GM19395 (cell line): ENCODE data around the gene MTR.
"Not testable (repeated sequence)": the region's sequence is repeated elsewhere in the genome, so short reads cannot be mapped to it uniquely, and the experiment has no call there.

ENCODE experiments used
- ATAC-seq: cut with Tn5 transposase; IDR thresholded peaks from one replicate; pipeline ENCODE4 v1.9.1; 2021; ENCODE audit warnings: mild to moderate bottlenecking, moderate library complexity; ENCODE audit not compliant: unreplicated experiment

Gene MTR

GRCh38 chr1:236893626-236894545 is 98.8 kb downstream of the MTR start:
- ATAC-seq: no peak

DNA sequence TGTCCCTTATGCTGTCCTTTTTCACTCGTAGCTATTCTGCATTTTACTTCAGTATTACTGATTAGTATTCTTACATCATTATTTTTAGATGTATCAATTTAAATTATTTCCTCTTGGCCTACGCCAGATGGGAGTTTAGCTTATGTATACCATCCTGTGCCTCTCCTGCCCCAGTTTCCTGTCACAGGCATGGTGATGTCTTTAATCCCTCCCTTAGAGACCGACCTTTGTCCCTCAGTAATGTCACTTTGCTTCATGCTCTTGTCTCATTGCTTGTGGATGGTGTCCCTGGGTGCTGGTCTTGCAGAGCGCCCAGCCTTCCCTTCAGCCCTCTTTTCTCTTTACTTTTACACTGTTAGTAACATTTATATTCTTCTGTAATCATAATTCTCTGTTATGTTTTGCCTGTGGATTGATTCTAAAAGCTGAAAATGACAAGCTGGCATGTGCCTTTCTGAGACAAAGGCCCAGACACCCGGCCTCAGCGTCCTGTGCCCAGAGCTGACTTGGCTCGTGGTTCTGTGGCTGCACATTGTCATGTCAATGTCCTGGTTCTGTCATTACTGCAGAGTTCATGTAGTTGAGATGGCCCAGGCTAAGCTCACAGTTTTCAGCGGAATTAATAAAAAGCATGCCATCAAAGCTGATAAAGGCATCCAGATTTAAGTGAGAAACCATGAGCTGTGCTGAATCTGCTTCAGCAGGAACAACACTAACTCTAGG is 100.7 kb downstream of the MTR start:
- no peak for ATAC-seq

DNA sequence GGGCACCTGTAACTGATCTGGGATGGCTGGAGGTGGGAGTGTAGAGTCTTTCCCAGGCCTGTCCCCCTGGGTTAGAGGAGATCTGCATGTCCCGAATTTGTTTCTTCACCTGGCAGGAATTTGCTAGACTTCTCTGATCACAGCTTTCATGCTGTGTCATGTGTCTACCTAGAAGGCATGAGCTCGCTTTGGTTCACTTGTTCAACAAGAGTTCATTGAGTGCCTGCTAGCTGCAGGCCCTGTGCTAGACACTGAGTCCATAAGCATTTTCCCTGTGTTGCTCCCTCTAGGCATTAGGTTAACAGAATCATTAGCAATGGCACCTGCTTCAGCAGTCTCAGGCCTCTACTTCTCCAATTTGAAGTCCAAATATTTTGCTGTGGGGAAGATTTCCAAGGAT is 101.6 kb downstream of the MTR start:
- no peak for ATAC-seq

DNA sequence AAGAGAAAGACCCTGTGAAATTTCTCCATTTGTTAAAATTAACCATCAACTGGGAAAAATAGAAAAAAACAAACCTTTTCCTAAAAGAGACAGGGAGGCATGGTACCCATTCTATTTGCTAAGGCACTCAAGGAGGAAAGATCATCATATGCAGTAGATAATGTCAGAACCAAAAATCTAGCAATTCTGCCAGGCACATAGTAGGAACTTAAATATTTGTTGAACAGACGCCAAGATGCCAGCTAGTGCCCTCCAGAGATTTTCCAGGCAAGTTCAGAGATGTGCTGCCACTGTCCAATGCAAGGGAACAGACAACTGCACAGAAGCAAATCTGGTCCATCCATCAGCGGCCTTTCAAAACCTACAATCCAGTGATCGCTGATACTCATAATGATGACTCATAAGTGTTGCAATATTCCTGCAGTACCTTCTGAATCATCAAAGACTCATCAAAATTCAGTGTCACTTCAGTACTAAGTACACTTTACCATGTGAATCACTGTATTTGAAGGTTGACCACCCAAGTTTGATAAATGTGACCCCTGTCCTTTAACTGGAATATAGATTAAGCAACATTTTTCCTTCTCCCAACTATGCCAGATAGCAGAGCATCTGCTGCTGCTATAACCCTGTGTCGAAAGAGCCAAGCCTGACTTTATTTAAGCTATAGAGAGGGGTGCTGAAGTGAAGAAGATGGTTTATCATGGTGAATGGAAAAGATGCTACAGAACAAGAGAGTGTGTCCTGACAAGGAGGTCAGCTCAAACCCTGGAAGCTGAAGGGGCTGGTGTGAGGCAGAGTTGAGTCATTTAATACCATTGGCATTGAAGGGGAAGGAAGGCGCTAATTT is 110.0 kb downstream of the MTR start:
- no peak for ATAC-seq

DNA sequence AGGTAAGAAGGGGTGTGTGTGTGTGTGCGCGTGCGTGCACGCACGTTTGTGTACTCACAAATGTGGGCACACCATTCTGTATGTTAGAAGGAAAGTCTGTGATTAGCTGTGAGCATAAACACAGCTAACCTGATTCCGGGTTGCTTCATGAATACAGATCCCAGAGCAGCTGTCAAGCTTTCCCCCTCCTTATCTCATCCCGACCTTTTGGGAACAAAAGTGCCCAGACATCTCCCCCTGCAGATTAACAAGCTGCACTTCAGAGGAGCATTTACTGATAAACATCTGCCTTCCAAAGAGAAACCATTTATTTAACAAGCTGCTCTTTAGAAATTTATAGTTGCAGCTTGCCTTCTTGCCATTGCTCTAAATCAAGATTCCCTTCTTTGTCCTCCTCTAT is 112.1 kb downstream of the MTR start:
- no peak for ATAC-seq

DNA sequence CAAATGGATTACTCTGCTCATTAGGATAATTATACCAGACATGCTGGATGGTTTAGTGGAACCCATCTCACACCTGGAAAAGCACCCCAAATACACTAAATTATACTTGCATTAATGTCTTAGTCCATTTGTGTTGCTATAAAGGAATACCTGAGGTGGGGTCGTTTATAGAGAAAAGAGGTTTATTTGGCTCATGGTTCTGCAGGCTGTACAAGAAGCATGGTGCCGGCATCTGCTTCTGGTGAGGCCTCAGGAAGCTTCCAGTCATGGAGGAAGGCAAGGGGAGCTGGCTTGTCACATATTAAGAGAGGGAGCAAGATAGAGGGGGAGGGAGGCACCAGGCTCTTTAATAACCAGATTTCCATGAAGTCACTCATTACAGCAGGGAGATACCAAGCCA is 113.6 kb downstream of the MTR start:
- no peak for ATAC-seq

DNA sequence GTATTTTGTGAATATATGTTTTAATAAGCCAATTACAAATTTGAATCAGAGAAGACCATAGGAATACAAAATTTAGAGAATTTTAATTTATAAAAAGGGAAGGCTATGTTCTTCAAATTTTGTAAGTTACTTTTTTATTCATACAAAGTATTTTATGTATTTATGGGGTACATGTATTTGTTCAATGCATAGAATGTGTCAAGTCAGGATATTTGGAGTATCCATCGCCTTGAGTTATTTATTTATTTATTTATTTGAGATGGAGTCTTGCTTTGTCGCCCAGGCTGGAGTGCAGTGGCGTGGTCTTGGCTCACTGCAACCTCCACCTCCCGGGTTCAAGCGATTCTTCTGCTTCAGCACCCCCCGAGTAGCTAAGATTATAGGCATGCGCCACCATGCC is 116.0 kb downstream of the MTR start:
- not testable (repeated sequence) for ATAC-seq

GRCh38 chr1:236913371-236914037 is 118.4 kb downstream of the MTR start:
- ATAC-seq: no peak

DNA sequence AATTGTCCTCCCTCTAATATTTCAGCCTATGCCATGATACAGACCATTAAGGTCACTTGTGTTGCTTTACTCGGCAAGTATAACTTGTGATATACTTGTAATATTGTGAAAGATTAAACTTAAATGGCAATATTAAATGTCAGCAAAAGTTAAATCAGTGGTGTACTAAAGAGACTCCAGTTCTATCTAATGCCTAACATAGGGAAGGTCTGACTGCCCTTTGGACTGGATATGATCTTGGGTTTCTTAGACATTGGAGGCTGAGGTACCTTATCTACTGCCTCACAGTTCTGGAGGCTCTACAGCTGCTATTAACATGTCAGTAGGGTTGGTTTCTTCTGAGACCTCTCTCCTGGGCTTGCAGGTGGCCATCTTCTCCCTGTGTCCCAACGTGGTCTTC is 119.3 kb downstream of the MTR start:
- no peak for ATAC-seq

GRCh38 chr1:236916131-236916800 is 121.2 kb downstream of the MTR start:
- ATAC-seq: no peak

GRCh38 chr1:236917448-236917847 is 122.4 kb downstream of the MTR start:
- ATAC-seq: no peak

DNA sequence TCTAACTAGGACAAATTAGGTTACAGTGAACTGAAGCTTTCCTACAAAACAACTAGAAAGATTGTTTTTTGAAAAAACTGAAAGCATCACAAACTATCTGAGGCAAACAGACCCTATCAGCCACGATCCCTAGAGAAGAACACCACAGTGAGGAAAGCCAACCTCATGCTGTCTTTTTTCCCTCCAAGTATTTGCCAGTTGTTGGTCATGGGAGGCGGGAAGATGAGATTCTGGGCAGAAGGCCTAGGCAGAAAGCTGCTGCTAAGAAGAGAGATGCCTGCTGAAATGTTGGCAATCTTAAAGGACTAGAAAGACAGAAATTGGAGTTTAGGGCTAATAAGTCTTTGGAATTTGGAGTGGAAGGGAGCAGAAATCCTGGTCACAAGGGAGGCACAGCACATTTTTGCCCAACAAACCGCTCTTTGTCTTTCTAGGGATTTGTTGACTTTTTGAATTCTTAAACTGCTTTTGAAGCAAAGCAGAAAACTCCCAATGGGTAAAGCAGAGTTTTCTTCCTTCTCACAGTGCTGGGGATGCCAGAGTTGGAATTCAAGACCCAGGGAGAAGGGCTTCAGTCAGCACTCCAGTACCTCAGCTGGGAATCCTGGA is 125.3 kb downstream of the MTR start:
- ATAC-seq: no peak

DNA sequence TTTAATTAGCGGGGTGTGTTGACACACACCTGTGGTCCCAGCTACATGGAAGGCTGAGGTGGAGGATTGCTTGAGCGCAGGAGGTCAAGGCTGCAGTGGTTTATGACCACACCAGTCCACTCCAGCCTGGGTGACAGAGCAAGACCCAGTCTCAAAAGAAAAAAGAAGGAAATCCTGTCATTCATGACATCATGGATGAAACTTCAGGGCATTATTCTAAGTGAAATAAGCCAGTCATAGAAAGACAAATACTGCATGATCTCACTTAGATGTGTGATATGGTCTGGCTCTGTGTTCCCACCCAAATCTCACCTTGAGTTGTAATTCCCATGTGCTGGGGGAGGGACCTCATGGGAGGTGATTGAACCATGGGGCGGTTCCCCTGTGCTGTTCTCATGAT is 126.5 kb downstream of the MTR start:
- ATAC-seq: no peak

DNA sequence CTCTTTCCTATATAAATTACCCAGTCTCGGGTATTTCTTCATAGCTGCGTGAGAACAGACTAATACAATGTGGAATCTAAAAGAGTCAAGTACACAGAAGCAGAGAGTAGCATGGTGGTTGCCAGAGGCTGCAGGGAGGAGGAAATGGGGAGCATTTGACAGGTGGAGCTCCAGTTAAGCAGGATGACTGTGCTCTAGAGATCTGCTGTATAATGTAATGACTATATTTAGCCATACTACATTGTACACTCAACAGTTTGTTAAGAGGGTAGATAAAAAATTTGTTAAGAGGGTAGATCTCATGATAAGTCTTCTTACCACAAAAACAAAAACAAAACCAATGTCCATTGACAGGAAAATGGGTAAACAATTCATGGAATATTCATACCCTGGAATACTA is 127.1 kb downstream of the MTR start:
- no peak for ATAC-seq

DNA sequence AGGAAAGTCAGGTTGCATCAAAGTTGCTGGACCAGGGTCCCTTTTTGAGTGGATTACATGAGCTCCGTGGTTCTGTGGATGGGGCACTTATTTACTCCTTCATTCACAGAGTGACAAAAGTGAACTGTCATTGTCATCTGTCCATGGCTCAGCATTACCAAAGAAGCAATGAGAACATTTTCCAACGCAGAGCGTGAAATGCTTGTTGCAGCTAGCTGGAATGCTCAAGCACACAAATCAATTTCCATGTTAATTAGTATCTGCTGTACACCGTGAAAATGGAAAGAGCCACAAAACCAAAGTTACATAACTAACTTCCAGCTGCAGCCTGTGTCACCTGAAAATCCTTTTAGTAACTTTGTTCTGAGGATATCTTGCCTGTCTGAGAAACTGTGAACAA is 130.3 kb downstream of the MTR start:
- ATAC-seq: no peak

- ATAC-seq: no peak
These were observed 135.4 kb downstream of the MTR start for GRCh38 chr1:236930503-236930902.

DNA sequence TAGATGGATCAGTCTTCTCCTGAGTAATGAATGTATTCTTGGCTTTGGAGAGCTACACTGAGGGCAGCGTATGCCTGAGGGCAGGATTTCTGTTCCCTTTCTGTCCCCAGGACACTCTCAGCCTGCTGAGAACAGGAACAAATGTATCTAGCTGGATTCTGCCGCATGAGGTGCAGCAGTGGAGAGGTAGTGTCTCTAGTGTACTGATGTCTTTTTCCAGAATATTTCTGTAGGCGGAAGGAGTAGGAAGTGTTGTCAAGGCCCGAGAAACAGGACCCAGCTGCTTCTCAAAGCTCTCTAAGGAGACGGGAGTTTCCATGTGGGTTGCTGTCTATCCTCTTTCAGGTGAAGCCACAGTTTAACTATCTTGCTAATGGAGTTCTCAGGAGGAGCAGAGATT is 143.7 kb downstream of the MTR start:
- ATAC-seq: no peak

- ATAC-seq: no peak
These were observed 147.3 kb downstream of the MTR start for GRCh38 chr1:236942431-236942830.

DNA sequence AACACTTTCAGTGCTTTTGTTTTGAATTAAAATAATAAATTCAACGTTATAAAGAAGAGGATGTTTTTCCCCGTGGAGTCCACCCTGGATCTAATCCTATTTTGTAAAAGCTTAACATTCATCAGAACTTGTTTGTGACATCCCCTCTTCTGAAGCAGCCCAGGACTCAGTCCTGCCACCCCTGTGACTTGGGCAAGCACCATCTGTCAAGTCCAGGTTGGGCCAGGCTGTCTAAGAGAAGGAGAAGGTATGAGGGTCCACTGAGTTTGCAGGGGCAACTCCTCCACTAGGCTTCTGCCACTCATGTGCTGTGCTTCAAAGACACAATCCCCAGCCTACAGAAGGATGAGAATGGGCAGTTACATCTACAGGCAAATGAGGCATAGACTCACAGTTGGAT is 149.5 kb downstream of the MTR start:
- no peak for ATAC-seq

DNA sequence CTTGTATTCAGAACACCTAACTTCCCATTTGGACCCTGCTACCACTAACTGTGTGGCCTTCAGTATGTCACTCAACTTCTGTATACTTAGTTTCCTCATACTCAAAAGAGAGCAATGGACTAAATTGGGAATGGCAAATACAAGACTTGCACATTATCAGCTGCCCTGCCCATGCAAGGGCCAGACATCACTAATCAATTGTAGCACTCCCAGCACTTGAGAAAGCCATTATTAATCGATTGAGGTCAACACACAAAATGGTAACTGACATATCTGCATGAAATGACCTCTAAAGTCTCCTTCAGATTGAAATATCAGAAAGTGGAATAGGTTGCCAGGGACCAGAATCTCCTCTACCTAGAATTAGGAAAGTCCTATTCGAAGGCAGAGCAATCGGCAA is 149.9 kb downstream of the MTR start:
- ATAC-seq: no peak
